Choroid plexus epithelial cell (primary cell): ENCODE data around the gene RAP1GAP.

Experiments
- DNase-seq: peaks from one replicate; pipeline ENCODE4 v3.0.0-alpha.2; 2010; ENCODE audit warnings: low read depth
- H3K4me3 ChIP-seq: 2 replicates; pipeline ENCODE4 v1.5.1; 2011; ENCODE audit warnings: low read depth, mild to moderate bottlenecking, control low read depth, low read length, moderate library complexity
- CTCF ChIP-seq: conservative IDR thresholded peaks from 2 replicates; pipeline ENCODE4 v1.5.1; 2011; ENCODE audit warnings: low read depth, mild to moderate bottlenecking, control low read depth, inconsistent platforms, low read length, moderate library complexity

The RAP1GAP gene

GRCh38 chr1:21598904-21599303, 70.3 kb downstream of the RAP1GAP start:
- no peak overlapping the region for H3K4me3 ChIP-seq
- no peak for DNase-seq
- no peak for TF ChIP-seq CTCF

GRCh38 chr1:21598417-21598816, 70.7 kb downstream of the RAP1GAP start:
- no peak overlapping the region for H3K4me3 ChIP-seq
- TF ChIP-seq CTCF = no peak
- no peak for DNase-seq

GRCh38 chr1:21597753-21598152, 71.4 kb downstream of the RAP1GAP start:
- no peak for TF ChIP-seq CTCF
- DNase-seq = no peak
- H3K4me3 ChIP-seq = no peak overlapping the region

- no peak for TF ChIP-seq CTCF
- no peak for DNase-seq
- H3K4me3 ChIP-seq = no peak overlapping the region
Measured at GRCh38 chr1:21596628-21597027, 72.5 kb downstream of the RAP1GAP start.

DNA sequence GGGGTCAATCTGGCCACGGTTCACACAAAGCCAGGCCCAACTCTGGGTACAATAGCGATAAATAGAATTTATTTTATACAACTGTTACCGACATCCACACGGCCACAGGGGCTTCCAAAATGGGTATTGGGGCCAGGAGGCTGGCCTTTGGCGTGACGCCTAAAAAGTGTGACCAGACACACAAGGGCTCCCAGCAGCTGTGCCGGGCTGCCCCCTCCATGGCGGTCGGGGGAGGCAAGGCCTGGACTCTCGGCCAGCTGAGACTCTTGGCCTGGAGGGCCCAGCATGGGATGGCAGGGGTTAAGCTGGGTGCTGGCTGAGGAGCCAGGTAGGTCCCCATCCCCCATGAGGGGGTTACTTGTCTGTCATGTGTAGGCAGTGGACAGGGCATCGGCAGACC, 73.0 kb downstream of the RAP1GAP start:
- no peak for DNase-seq
- no peak overlapping the region for H3K4me3 ChIP-seq
- no peak for TF ChIP-seq CTCF

DNA sequence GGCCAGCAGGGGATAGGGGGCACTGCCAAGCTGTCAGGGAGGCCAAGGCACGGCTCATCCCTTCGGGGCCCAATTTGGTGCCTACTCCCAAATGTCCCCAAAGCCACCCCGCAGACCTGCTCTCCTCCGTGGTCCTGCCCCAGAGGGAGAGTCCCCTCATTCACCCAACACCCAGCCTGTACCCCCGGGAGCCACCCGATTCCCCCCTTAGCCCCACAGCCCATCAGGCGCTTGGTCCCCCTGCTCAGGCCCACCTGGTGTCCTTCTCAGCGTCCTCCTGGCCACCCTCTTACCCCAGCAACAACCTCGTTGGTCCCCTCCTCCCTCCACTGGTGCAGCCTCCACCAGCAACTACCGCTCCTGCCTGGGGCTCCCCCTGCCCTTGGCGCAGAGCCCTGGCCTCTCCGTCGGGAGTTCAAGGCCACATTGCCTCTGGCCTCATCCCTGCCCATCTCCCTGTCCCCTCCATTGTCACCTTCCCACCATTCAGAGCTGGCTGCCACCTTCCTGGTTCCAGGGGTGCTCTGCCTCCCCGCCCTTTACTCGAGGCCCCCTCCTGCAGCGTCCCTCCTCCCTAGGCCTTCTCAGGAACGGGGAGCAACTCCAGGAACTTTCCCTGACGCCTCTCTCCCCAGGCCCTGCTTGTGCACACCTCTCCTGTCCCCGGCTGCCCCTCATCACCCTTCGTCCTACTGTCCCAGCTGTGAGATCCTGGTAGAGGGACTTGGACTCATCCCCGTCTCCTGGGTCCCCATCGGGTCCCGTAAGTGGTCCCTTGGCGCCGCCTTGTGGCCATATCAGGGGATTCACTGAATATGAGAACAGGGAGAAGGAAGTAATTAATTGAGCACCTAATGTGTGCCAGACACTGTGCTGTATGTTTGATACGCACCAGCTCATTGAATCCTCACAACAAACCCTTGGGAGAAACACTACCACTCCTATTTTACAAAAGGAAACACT, 73.9 kb downstream of the RAP1GAP start:
- H3K4me3 ChIP-seq = no peak overlapping the region
- peak; percentile 94 for TF ChIP-seq CTCF
- peak; percentile 62 for DNase-seq

GRCh38 chr1:21594501-21594900, 74.7 kb downstream of the RAP1GAP start:
- peak; percentile 30 for DNase-seq
- no peak for TF ChIP-seq CTCF
- no peak overlapping the region for H3K4me3 ChIP-seq
